ENCODE data around the gene ALDH1A2.
A peak's percentile ranks its signal among the peaks of the same experiment; 100 is the strongest.
"Not testable (repeated sequence)": the region's sequence is repeated elsewhere in the genome, so short reads cannot be mapped to it uniquely, and the experiment has no call there.

The ALDH1A2 gene

DNA sequence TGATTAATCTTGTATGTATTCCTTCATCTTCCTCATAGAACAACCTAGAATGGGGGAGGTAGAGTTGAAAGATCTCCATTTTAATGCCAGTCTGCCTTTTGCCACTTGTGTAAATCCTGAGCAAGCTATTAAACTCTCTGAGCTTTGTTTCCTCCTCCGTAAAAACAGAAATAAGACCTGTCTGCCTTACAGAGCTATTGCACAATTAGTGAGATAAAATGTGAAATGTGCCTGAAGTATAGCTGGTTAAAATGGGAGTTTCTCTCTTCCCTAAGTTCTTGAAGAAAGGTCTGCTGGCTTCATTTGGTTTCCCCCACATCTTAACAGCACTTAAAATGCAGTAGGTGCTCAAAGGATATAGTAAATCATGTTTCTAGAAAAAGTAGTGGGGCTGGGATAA lies 19.0 kb downstream of the ALDH1A2 start:
- no peak for DNase-seq

DNA sequence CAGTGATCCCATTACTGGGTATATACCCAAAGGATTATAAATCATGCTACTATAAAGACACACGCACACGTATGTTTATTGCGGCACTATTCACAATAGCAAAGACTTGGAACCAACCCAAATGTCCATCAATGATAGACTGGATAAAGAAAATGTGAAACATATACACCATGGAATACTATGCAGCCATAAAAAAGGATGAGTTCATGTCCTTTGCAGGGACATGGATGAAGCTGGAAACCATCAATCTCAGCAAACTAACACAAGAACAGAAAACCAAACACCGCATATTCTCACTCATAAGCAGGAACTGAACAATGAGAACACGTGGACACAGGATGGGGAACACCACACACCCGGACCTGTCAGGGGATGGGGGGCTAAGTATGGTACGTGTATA lies 20.1 kb downstream of the ALDH1A2 start:
- not testable (repeated sequence) for H3K36me3 ChIP-seq; H3K9me3 ChIP-seq (ENCODE audit: severe bottlenecking); H3K4me3 ChIP-seq (ENCODE audit: low read depth, low read length); H3K27me3 ChIP-seq (ENCODE audit: insufficient read depth, low read depth, severe bottlenecking); H3K27ac ChIP-seq; DNase-seq

More for the DNA sequence above, 19.0 kb downstream of the ALDH1A2 start:
- Histone ChIP-seq H3K4me3 (ENCODE audit: low read depth, low read length) (no peak overlapping the region), H3K9me3 (ENCODE audit: severe bottlenecking) (no peaks in the 10 kb centered on the region), H3K27me3 (ENCODE audit: insufficient read depth, low read depth, severe bottlenecking) (no peaks in the 10 kb centered on the region), H3K27ac (no peak overlapping the region), H3K36me3 (no peaks in the 10 kb centered on the region)
- TF ChIP-seq, protein P1, sequence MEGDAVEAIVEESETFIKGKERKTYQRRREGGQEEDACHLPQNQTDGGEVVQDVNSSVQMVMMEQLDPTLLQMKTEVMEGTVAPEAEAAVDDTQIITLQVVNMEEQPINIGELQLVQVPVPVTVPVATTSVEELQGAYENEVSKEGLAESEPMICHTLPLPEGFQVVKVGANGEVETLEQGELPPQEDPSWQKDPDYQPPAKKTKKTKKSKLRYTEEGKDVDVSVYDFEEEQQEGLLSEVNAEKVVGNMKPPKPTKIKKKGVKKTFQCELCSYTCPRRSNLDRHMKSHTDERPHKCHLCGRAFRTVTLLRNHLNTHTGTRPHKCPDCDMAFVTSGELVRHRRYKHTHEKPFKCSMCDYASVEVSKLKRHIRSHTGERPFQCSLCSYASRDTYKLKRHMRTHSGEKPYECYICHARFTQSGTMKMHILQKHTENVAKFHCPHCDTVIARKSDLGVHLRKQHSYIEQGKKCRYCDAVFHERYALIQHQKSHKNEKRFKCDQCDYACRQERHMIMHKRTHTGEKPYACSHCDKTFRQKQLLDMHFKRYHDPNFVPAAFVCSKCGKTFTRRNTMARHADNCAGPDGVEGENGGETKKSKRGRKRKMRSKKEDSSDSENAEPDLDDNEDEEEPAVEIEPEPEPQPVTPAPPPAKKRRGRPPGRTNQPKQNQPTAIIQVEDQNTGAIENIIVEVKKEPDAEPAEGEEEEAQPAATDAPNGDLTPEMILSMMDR (IDR thresholded peaks at IDR 0.05; ENCODE audit: low read depth, low read length): no peak

DNA sequence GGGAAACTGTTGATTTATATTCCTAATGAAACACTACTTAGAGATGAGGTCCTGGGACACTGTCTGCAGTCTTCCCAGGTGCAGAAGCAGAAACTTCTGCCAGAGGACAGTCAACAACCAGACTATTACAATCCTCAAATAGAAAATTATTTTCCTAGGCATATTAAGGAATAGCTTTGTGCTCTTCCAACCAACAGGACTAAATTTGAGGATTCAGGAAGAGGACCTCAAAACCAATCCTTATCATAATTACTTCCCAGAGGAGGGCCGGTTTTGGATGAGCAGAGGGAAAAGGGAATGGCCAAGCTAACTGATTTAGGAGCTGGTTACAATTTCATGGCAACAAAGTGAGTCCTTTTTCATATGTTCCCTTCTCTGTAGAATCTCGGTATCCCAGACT lies 21.0 kb downstream of the ALDH1A2 start:
- no peak overlapping the region for H3K4me3 ChIP-seq (ENCODE audit: low read depth, low read length)
- DNase-seq: no peak
- no peaks in the 10 kb centered on the region for H3K36me3 ChIP-seq
- H3K27ac ChIP-seq: no peak overlapping the region
- no peaks in the 10 kb centered on the region for H3K9me3 ChIP-seq (ENCODE audit: severe bottlenecking)
- no peaks in the 10 kb centered on the region for H3K27me3 ChIP-seq (ENCODE audit: insufficient read depth, low read depth, severe bottlenecking)
- TF ChIP-seq, protein P1 (IDR thresholded peaks at IDR 0.05; ENCODE audit: low read depth, low read length): no peak

DNA sequence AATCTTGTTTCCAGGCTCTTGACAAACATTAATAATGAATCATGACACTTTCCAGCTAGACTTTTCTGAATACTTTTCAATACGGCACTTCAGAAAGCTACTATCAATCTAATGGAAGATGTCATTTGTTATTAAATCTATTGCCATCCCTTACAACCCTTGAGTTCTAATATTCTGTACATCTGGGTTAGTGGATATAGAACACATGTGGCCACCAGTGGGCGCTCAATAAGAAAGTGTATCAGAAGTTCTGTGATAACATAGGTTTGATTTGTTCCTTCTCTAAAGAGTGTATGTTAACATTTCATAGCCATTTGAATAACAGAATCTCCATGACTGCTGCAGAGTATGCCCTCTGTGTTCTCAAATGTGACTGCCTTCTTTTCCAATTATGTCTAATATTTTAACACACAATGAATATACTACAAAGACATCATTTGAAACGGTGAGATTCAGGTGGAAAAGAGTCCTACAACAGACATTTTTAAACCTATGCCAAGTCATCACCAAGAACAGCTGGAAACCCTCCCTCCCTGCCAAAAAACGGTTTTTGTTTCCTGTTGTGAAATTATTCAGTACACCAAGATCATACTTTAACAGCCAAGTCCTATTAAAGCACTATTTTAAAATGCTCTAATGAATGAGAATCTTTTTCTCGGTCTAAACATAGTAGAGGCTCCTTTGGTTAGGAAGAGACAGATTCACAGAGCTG lies 22.2 kb downstream of the ALDH1A2 start:
- no peaks in the 10 kb centered on the region for H3K27me3 ChIP-seq (ENCODE audit: insufficient read depth, low read depth, severe bottlenecking)
- no peak overlapping the region for H3K27ac ChIP-seq
- TF ChIP-seq, protein P1 (IDR thresholded peaks at IDR 0.05; ENCODE audit: low read depth, low read length): peak; percentile 56
- H3K36me3 ChIP-seq: no peaks in the 10 kb centered on the region
- H3K9me3 ChIP-seq (ENCODE audit: severe bottlenecking): no peaks in the 10 kb centered on the region
- peak; percentile 45 for DNase-seq
- no peak overlapping the region for H3K4me3 ChIP-seq (ENCODE audit: low read depth, low read length)

DNA sequence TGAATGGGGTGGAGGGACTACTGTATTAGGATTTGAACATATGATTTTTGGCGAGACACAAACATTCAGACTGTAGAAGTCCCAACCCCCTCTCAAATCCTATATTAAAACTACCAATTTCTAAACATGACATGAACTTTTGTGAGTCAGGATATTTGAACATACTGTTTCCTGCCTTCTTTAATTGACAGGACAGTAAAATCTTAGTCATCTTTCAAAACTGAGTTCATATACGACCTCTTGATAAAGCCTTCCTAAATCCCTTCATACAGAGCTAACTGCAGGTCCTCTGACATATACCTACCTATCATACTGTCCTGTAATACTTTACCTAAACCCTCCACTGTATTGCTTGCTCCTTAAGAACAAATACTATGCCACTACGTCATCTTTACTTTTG lies 23.5 kb downstream of the ALDH1A2 start:
- H3K9me3 ChIP-seq (ENCODE audit: severe bottlenecking): no peaks in the 10 kb centered on the region

DNA sequence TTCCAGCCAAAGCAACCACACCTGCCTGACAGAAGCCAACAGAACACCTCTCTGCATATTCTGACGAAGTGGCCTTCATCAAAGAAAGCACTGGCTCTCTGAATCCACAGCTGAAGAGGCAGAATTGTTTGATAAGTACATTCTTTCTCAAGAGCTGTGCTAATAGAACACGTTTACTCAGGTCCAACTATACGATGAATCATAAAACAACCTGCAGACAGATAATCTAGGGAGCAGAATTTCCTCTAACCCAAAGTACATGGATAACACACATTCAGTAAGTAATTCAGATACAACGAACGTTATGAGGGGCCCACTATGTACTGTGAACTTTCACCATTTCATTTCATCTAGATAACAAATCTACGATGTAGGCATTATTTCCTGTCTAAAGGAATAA lies 25.4 kb downstream of the ALDH1A2 start:
- TF ChIP-seq, protein P1 (IDR thresholded peaks at IDR 0.05; ENCODE audit: low read depth, low read length): no peak
- Histone ChIP-seq H3K27ac (no peak overlapping the region), H3K36me3 (no peaks in the 10 kb centered on the region), H3K9me3 (ENCODE audit: severe bottlenecking) (no peaks in the 10 kb centered on the region), H3K4me3 (ENCODE audit: low read depth, low read length) (no peak overlapping the region), H3K27me3 (ENCODE audit: insufficient read depth, low read depth, severe bottlenecking) (no peaks in the 10 kb centered on the region)
- no peak for DNase-seq

More for the DNA sequence above, 23.5 kb downstream of the ALDH1A2 start:
- Histone ChIP-seq H3K36me3 (no peaks in the 10 kb centered on the region), H3K27me3 (ENCODE audit: insufficient read depth, low read depth, severe bottlenecking) (no peaks in the 10 kb centered on the region), H3K27ac (no peak overlapping the region), H3K4me3 (ENCODE audit: low read depth, low read length) (no peak overlapping the region)
- no peak for DNase-seq
- TF ChIP-seq, protein P1 (IDR thresholded peaks at IDR 0.05; ENCODE audit: low read depth, low read length): no peak
